BLaER1 treated with 17β-estradiol and CSF1 and Interleukin-3, amounts not matched to agents 10 nM and 100 nM (cell line): Measurements from ENCODE around the gene DIS3L2.
"Not testable (repeated sequence)": the region's sequence is repeated elsewhere in the genome, so short reads cannot be mapped to it uniquely, and the experiment has no call there.

Source experiments
- H3K27ac ChIP-seq, 11 experiments: shearing (Covaris generic); formaldehyde crosslinking; 2 replicates each; pipeline ENCODE4 v1.8.1; 2022
- H3K27me3 ChIP-seq, 11 experiments: shearing (Covaris generic); formaldehyde crosslinking; 2 replicates each; pipeline ENCODE4 v1.8.1; 2022
- H3K36me3 ChIP-seq, 11 experiments: shearing (Covaris generic); formaldehyde crosslinking; 2 replicates each; pipeline ENCODE4 v1.8.1; 2022
- H3K4me1 ChIP-seq, 10 experiments: shearing (Covaris generic); formaldehyde crosslinking; 2 replicates each; pipeline ENCODE4 v1.8.1; 2022
- H3K4me2 ChIP-seq, 11 experiments: shearing (Covaris generic); formaldehyde crosslinking; 2 replicates each; pipeline ENCODE4 v1.8.1; 2022
- H3K4me3 ChIP-seq, 10 experiments: shearing (Covaris generic); formaldehyde crosslinking; 2 replicates each; pipeline ENCODE4 v1.8.1; 2022
- H3K9ac ChIP-seq, 11 experiments: shearing (Covaris generic); formaldehyde crosslinking; 2 replicates each; pipeline ENCODE4 v1.8.1; 2022
- H3K9me3 ChIP-seq, 11 experiments: shearing (Covaris generic); formaldehyde crosslinking; replicated peaks in 1 of 11; 2 replicates each; pipeline ENCODE4 v1.8.1; 2022
- H4K20me1 ChIP-seq, 11 experiments: shearing (Covaris generic); formaldehyde crosslinking; 2 replicates each; pipeline ENCODE4 v1.8.1; 2022
- Cebpa-rat ChIP-seq, 11 experiments: shearing (Covaris generic); IDR thresholded peaks; 2 replicates each; pipeline ENCODE4 v1.8.1; 2022

Gene DIS3L2

GRCh38 chr2:231940795-231941194 is 20.7 kb upstream of the DIS3L2 start:
- Histone ChIP-seq H3K36me3 (no peaks in the 10 kb centered on the region), H3K4me1 (peaks cover 0 to 46% (median 25%) of the 10 kb centered on the region in 10 experiments; a peak in 17 of 20 replicates), H3K27ac (peak overlapping the region in 2 of 11 experiments; percentile 19 to 27; a peak in 1 of 22 replicates), H4K20me1 (no peaks in the 10 kb centered on the region), H3K4me2 (peak overlapping the region in 8 of 11 experiments; percentile 47 to 83 (median 64); a peak in 16 of 22 replicates), H3K4me3 (no peak overlapping the region), H3K27me3 (no peaks in the 10 kb centered on the region), H3K9me3 (no peaks in the 10 kb centered on the region), H3K9ac (no peak overlapping the region)
- TF ChIP-seq Cebpa-rat (IDR thresholded peaks at IDR 0.05) = no peak

DNA sequence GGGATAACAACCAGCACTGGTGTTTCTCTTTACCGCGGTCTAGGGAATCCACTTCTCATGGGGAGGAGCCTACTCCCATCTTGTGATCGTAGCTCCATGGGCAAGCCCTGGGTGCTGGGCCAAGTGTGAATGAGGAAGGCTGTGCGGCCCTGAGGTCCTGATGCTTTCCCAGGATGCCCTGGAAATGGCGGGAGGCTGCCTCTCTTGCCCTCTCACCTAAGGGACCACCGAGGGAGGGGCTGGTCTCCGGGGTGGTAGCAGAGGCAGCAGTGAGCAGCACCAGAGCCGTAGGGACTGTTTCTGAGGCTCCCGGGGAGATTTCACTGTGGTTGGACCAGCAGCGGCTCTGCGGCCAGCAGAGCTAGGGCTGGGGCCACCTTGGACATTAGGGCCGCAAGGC is 19.8 kb upstream of the DIS3L2 start:
- no peaks in the 10 kb centered on the region for H4K20me1 ChIP-seq
- no peaks in the 10 kb centered on the region for H3K36me3 ChIP-seq
- H3K4me1 ChIP-seq = peaks cover 0 to 46% (median 27%) of the 10 kb centered on the region in 10 experiments; a peak in 17 of 20 replicates
- H3K9me3 ChIP-seq = no peaks in the 10 kb centered on the region
- H3K4me2 ChIP-seq = peak overlapping the region in 7 of 11 experiments; percentile 47 to 83 (median 65); a peak in 11 of 22 replicates
- H3K27me3 ChIP-seq = no peaks in the 10 kb centered on the region
- no peak for TF ChIP-seq Cebpa-rat (IDR thresholded peaks at IDR 0.05)
- no peak overlapping the region for H3K9ac ChIP-seq
- no peak overlapping the region for H3K4me3 ChIP-seq
- peak overlapping the region in 1 of 11 experiments; percentile 27; a peak in 2 of 22 replicates for H3K27ac ChIP-seq

GRCh38 chr2:231942180-231942579 is 19.3 kb upstream of the DIS3L2 start:
- Histone ChIP-seq H3K4me2 (no peak overlapping the region), H3K4me1 (peaks cover 0 to 41% (median 25%) of the 10 kb centered on the region in 10 experiments; a peak in 17 of 20 replicates), H3K9me3 (no peaks in the 10 kb centered on the region), H3K4me3 (no peak overlapping the region), H3K27ac (no peak overlapping the region), H3K9ac (no peak overlapping the region), H3K36me3 (no peaks in the 10 kb centered on the region), H4K20me1 (no peaks in the 10 kb centered on the region), H3K27me3 (no peaks in the 10 kb centered on the region)
- no peak for TF ChIP-seq Cebpa-rat (IDR thresholded peaks at IDR 0.05)

DNA sequence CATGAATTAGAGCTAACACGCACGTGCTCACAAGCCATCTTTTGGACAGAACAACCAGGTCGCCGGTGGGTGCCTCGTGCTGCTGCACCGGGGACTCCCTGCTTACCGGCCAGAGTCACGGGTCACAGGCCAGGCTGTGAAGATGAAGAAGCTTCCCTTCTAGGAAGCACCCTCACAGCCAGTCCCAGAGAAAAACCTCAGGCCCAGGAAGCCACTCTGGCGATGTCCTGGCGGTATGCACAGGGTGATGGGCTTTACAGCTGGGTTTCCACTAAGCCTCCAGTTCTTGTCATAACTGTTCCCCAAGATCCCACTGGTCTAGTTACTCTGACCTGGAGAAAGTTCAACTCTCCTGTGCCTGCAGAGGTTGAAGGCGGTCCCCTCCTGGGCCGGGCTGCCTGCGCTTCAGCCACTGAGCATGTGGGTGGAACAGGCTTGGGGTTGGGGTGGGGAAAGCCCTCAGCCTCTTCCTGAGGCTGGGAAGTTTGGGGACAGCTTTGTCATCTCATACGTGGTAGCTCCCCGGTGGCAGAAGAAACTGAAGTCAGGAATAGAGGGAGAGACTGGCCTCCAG is 15.2 kb upstream of the DIS3L2 start:
- peaks cover 0 to 3% (median 2%) of the 10 kb centered on the region in 11 experiments; a peak in 12 of 22 replicates for H3K9me3 ChIP-seq
- no peak overlapping the region for H3K27ac ChIP-seq
- H3K36me3 ChIP-seq = no peaks in the 10 kb centered on the region
- H3K27me3 ChIP-seq = no peaks in the 10 kb centered on the region
- no peak overlapping the region for H3K9ac ChIP-seq
- peaks cover 0 to 21% (median 14%) of the 10 kb centered on the region in 10 experiments; a peak in 14 of 20 replicates for H3K4me1 ChIP-seq
- no peak overlapping the region for H3K4me3 ChIP-seq
- H4K20me1 ChIP-seq = no peaks in the 10 kb centered on the region
- H3K4me2 ChIP-seq = peak overlapping the region in 6 of 11 experiments; percentile 18 to 50 (median 29); a peak in 9 of 22 replicates
- no peak for TF ChIP-seq Cebpa-rat (IDR thresholded peaks at IDR 0.05)

DNA sequence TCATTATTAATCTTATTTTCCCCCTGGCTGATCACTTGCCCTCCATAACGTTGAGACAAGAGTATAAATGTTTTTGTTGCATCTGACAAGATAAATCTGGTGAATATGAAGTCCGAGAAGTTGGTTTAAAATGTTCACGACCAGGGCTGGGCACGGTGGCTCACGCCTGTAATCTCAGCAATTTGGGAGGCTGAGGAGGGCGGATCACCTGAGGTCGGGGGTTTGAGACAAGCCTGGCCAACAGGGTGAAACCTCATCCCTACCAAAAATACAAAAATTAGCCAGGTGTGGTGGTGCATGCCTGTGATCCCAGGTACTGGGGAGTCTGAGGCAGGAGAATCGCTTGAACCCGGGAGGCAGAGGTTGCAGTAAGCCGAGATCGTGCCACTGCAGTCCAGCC is 14.4 kb upstream of the DIS3L2 start:
- H3K9me3 ChIP-seq = peaks cover 0 to 10% (median 9%) of the 10 kb centered on the region in 11 experiments; a peak in 13 of 22 replicates
- not testable (repeated sequence) for H3K36me3 ChIP-seq

GRCh38 chr2:231947694-231948093 is 13.8 kb upstream of the DIS3L2 start:
- H3K27ac ChIP-seq = no peak overlapping the region
- no peaks in the 10 kb centered on the region for H3K27me3 ChIP-seq
- no peak overlapping the region for H3K4me2 ChIP-seq
- no peak overlapping the region for H3K9ac ChIP-seq
- TF ChIP-seq Cebpa-rat (IDR thresholded peaks at IDR 0.05) = no peak
- H4K20me1 ChIP-seq = no peaks in the 10 kb centered on the region
- H3K4me3 ChIP-seq = no peak overlapping the region
- peaks cover 0 to 10% (median 9%) of the 10 kb centered on the region in 11 experiments; a peak in 13 of 22 replicates for H3K9me3 ChIP-seq
- peaks cover 0 to 15% (median 10%) of the 10 kb centered on the region in 10 experiments; a peak in 8 of 20 replicates for H3K4me1 ChIP-seq
- H3K36me3 ChIP-seq = no peaks in the 10 kb centered on the region

More for the DNA sequence above, 14.4 kb upstream of the DIS3L2 start:
- not testable (repeated sequence) for H3K4me2 ChIP-seq, H3K4me3 ChIP-seq, H3K27ac ChIP-seq, H3K27me3 ChIP-seq, H3K9ac ChIP-seq, H4K20me1 ChIP-seq
- H3K4me1 ChIP-seq = peaks cover 0 to 15% (median 10%) of the 10 kb centered on the region in 10 experiments; a peak in 8 of 20 replicates

DNA sequence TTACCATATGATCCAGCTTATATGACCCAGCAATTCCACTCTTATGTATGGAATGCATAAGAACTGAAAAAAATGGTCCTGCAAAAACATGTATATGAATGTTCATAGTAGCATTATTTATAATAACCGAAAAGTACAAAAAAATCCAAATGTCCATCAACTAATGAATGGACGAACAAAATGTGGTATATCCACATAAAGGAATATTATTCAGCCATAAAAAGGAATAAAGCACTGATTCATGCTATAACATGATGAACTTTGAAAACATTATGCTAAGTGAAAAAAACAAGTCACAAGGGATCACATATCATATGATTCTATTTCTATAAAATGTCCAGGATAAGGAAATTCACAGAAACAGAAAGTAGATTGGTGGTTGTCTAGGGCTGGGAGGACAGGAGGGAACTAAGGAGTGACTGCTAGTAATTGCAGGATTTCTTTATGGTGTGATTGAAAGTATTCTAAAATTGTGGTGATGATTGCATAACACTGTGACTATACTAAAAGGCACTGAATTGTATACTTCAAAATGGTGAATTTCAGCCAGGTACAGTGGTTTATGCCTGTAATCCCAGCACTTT is 10.0 kb upstream of the DIS3L2 start:
- H3K27ac ChIP-seq = no peak overlapping the region
- no peaks in the 10 kb centered on the region for H4K20me1 ChIP-seq
- H3K9me3 ChIP-seq = peaks cover 0 to 10% (median 9%) of the 10 kb centered on the region in 11 experiments; a peak in 13 of 22 replicates
- no peak overlapping the region for H3K4me3 ChIP-seq
- no peaks in the 10 kb centered on the region for H3K27me3 ChIP-seq
- H3K9ac ChIP-seq = no peak overlapping the region
- 0 out of 22 replicates have a peak, but pooled peaks of 1 of the 11 experiments have one; percentile 20 for TF ChIP-seq Cebpa-rat (IDR thresholded peaks at IDR 0.05)
- H3K4me1 ChIP-seq = peaks cover 0 to 4% (median under 1%) of the 10 kb centered on the region in 10 experiments; a peak in 5 of 20 replicates
- no peaks in the 10 kb centered on the region for H3K36me3 ChIP-seq
- no peak overlapping the region for H3K4me2 ChIP-seq

DNA sequence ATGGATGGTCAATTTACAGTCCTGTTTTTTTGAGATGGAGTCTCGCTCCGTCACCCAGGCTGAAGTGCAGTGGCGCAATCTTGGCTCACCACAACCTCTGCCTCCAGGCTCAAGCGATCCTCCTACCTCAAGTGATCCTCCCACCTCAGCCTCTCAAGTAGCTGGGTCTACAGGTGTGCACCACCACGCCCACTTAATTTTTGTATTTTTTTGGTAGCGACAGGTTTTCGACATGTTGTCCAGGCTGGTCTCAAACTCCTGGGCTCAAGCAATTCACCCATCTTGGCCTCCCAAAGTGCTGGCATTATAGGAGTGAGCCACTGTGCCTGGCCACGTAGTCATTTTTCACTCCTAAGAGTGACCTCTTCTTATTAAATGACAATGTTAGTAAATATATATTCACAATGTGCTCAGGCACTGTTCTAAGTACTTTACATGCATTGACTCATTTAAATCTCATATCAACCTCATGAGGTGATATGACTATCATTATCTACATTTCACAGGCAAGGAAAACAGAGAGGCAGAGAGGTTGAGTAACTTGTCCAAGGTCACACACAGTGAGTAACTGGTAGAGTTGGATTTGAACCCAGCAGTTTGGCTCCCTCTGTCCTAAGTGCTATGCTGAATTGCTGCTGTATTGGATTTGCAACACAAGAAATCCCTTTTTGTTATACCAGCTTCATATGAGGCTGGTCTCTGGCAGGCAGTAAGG is 5.6 kb upstream of the DIS3L2 start:
- Histone ChIP-seq H3K9me3 (peaks cover 0 to 10% (median 9%) of the 10 kb centered on the region in 11 experiments; a peak in 13 of 22 replicates), H3K4me2 (no peak overlapping the region), H4K20me1 (no peaks in the 10 kb centered on the region), H3K27ac (no peak overlapping the region), H3K27me3 (no peaks in the 10 kb centered on the region), H3K36me3 (no peaks in the 10 kb centered on the region), H3K9ac (no peak overlapping the region), H3K4me3 (no peak overlapping the region), H3K4me1 (peaks cover 5 to 13% (median 9%) of the 10 kb centered on the region in 10 experiments)
- TF ChIP-seq Cebpa-rat (IDR thresholded peaks at IDR 0.05) = no peak
